Mammary epithelial cell (primary cell): ENCODE measurements around the gene DDX11.
A peak's percentile ranks its signal among the peaks of the same experiment; 100 is the strongest.

Source experiments
- EZH2 ChIP-seq: IDR thresholded peaks from 2 replicates; pipeline ENCODE4 v1.6.1; 2012; ENCODE audit warnings: low read length, inconsistent platforms, borderline replicate concordance
- TF ChIP-seq, protein P1 (sequence below), 2 donors: IDR thresholded peaks in 1 of 2; conservative IDR thresholded peaks in 1 of 2; 2 replicates each; pipeline ENCODE4 v1.5.1; 2011 to 2012; ENCODE audit warnings: inconsistent platforms in 2 of 2, low read length in 2 of 2, mild to moderate bottlenecking in 2 of 2, control low read depth in 1 of 2, low read depth in 1 of 2; ENCODE audit not compliant: insufficient read depth in 1 of 2; ENCODE audit errors: extremely low read depth in 1 of 2

- TF ChIP-seq EZH2, result peak; percentile 84
- TF ChIP-seq, protein P1, sequence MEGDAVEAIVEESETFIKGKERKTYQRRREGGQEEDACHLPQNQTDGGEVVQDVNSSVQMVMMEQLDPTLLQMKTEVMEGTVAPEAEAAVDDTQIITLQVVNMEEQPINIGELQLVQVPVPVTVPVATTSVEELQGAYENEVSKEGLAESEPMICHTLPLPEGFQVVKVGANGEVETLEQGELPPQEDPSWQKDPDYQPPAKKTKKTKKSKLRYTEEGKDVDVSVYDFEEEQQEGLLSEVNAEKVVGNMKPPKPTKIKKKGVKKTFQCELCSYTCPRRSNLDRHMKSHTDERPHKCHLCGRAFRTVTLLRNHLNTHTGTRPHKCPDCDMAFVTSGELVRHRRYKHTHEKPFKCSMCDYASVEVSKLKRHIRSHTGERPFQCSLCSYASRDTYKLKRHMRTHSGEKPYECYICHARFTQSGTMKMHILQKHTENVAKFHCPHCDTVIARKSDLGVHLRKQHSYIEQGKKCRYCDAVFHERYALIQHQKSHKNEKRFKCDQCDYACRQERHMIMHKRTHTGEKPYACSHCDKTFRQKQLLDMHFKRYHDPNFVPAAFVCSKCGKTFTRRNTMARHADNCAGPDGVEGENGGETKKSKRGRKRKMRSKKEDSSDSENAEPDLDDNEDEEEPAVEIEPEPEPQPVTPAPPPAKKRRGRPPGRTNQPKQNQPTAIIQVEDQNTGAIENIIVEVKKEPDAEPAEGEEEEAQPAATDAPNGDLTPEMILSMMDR (conservative IDR thresholded peaks at IDR 0.05 in 1 of 2, IDR thresholded peaks at IDR 0.05 in 1 of 2; ENCODE audit: extremely low read depth in 1 of 2, insufficient read depth in 1 of 2, low read depth in 1 of 2, low read length in 2 of 2), result no peak
These were observed 44.9 kb downstream of the DDX11 start for GRCh38 chr12:31118347-31119191.
